Lower leg skin (tissue), 4 donors: ENCODE data around the gene SAFB2. TPM values are rescaled to one million over a fixed set of nuclear protein-coding genes. Genes with fewer than 3 reads are reported as not detected.

Experiments used
- DNase-seq, 2 donors: peaks; one replicate each; pipeline ENCODE4 v3.0.0-alpha.2; 2019; ENCODE audit warnings: low spot score in 2 of 2
- H3K4me3 ChIP-seq: fragments of 200-600 bp; sonication (generic); 2 replicates; pipeline ENCODE4 v1.5.1; 2017; ENCODE audit warnings: mild to moderate bottlenecking, low read depth; ENCODE audit not compliant: poor library complexity, severe bottlenecking
- CTCF ChIP-seq, 3 donors: fragments of 450-650 bp; IDR thresholded peaks; one replicate each; pipeline ENCODE4 v1.5.1; 2016; ENCODE audit warnings: antibody characterized with exemption in 3 of 3, mild to moderate bottlenecking in 3 of 3, moderate library complexity in 2 of 3
- POLR2A ChIP-seq, 2 donors: fragments of 450-650 bp; IDR thresholded peaks; one replicate each; pipeline ENCODE4 v1.6.1; 2016 to 2017; ENCODE audit warnings: antibody characterized with exemption in 2 of 2, mild to moderate bottlenecking in 1 of 2, moderate library complexity in 1 of 2
- WGBS, 2 donors: methylation state at CpG; one replicate each; pipeline ENCODE4 v1.1.5; 2018; 5-methylcytosine and 5-hydroxymethylcytosine counted together
- intact Hi-C: fragments of 100-400 bp; cut with DNase I; formaldehyde crosslinking; loops from one replicate; pipeline ENCODE4 v1.15.0; 2023; ENCODE audit warnings: low total_unique reads
- total RNA-seq, 4 donors: library from RNA; depleted of rRNA; stranded (reverse); fragments of >200 nt; gene quantifications; one replicate each; pipeline ENCODE4 v1.1.0, GENCODE V29; 2016

The SAFB2 gene
- total RNA-seq, 4 donors from 2014 or later = 14.0 to 51.2 (median 28.7) TPM

GRCh38 chr19:5541456-5541855 is 81.1 kb downstream of the SAFB2 start:
- 78% methylated on average over 7 of the region's 7 CpGs for WGBS, 2 donors
- TF ChIP-seq CTCF (IDR thresholded peaks at IDR 0.05) (no peak), POLR2A (IDR thresholded peaks at IDR 0.05) (no peak)
- DNase-seq = no peak
- no peak overlapping the region for H3K4me3 ChIP-seq
- intact Hi-C loops = no loop called here

- 88 to 89% methylated on average over 10 of the region's 10 CpGs for WGBS, 2 donors
- H3K4me3 ChIP-seq = no peak overlapping the region
- intact Hi-C loops = no loop called here
- no peak for TF ChIP-seq CTCF (IDR thresholded peaks at IDR 0.05)
- TF ChIP-seq POLR2A (IDR thresholded peaks at IDR 0.05) = no peak
- no peak for DNase-seq
Observed at GRCh38 chr19:5540208-5540607, 82.4 kb downstream of the SAFB2 start.

- intact Hi-C loops = no loop called here
- no peak for TF ChIP-seq POLR2A (IDR thresholded peaks at IDR 0.05)
- TF ChIP-seq CTCF (IDR thresholded peaks at IDR 0.05) = no peak
- no peak for DNase-seq
- WGBS, 2 donors = 72 to 73% methylated on average over 12 of the region's 12 CpGs
- no peak overlapping the region for H3K4me3 ChIP-seq
Observed at GRCh38 chr19:5537870-5538269, 84.7 kb downstream of the SAFB2 start.

Other genes starting within 250 kb of the SAFB2 start
- not detected for gene ZNRF4, start 167.4 kb downstream of the SAFB2 start, total RNA-seq
- gene TINCR, start 54.8 kb downstream of the SAFB2 start, total RNA-seq = 100 to 1,000 TPM; 250 to 282 (median 259) TPM
- 100 to 1,000 TPM in 1 of 4 donors, 10 to 100 TPM in 3; 41.6 to 136 (median 80.4) TPM for gene SAFB, start 307 bp upstream of the SAFB2 start, total RNA-seq
- 10 to 100 TPM; 43.6 to 65.5 (median 54.1) TPM for gene MICOS13, start 57.7 kb upstream of the SAFB2 start, total RNA-seq
- 10 to 100 TPM; 20.1 to 38.1 (median 24.8) TPM for gene HSD11B1L, start 58.3 kb upstream of the SAFB2 start, total RNA-seq
- gene RPL36, start 67.5 kb upstream of the SAFB2 start, total RNA-seq = 1,000 to 10,000 TPM; 1,101 to 1,427 (median 1,254) TPM
- 10 to 100 TPM; 40.9 to 81.7 (median 61.2) TPM for gene LONP1, start 97.4 kb upstream of the SAFB2 start, total RNA-seq
- gene CATSPERD, start 97.9 kb upstream of the SAFB2 start, total RNA-seq = not detected
- gene PRR22, start 162.0 kb upstream of the SAFB2 start, total RNA-seq = 1 to 10 TPM in 1 of 4 donors, under 1 TPM in 3; 0.25 to 1.2 (median 0.62) TPM
- 100 to 1,000 TPM in 1 of 4 donors, 10 to 100 TPM in 3; 36.0 to 107 (median 67.4) TPM for gene DUS3L, start 168.4 kb upstream of the SAFB2 start, total RNA-seq
- gene NRTN, start 182.3 kb upstream of the SAFB2 start, total RNA-seq = 1 to 10 TPM; 6.5 to 7.9 (median 7.2) TPM
- gene FUT6, start 216.9 kb upstream of the SAFB2 start, total RNA-seq = under 1 TPM in 2 of 4 donors, not detected in 2; 0.23 to 0.29 TPM
- gene FUT3, start 228.7 kb upstream of the SAFB2 start, total RNA-seq = 1 to 10 TPM in 3 of 4 donors, under 1 TPM in 1; 0.76 to 3.8 (median 1.9) TPM
- gene FUT5, start 247.8 kb upstream of the SAFB2 start, total RNA-seq = not detected